GM12873 (cell line): Measurements from ENCODE around the gene DCTN1.

ENCODE experiments used
- TF ChIP-seq, protein P1 (sequence below): IDR thresholded peaks from 2 replicates; pipeline ENCODE4 v1.5.1; 2012; ENCODE audit warnings: low read depth, mild to moderate bottlenecking, moderate library complexity, low read length, control low read depth; ENCODE audit not compliant: insufficient read depth; ENCODE audit errors: missing control alignments

Gene DCTN1

DNA sequence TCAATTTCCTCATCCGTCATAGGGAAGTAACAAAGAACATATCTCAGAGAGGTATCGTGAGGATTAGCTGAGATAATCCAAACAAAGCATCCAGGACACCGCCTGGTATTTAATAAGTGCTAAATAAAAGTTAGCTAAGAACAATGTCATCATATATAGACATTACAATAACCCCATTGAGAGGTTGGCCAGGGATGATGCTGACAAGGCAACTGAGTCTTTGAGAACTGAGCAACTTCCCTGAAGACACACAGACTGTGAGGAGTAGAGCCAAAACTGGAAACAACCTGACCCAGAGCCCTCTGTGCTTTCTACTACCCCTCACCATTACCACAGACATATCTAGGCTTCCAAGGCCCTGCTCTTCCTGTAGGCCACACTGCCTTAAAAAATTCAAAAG lies 1.6 kb upstream of the DCTN1 start:
- TF ChIP-seq, protein P1, sequence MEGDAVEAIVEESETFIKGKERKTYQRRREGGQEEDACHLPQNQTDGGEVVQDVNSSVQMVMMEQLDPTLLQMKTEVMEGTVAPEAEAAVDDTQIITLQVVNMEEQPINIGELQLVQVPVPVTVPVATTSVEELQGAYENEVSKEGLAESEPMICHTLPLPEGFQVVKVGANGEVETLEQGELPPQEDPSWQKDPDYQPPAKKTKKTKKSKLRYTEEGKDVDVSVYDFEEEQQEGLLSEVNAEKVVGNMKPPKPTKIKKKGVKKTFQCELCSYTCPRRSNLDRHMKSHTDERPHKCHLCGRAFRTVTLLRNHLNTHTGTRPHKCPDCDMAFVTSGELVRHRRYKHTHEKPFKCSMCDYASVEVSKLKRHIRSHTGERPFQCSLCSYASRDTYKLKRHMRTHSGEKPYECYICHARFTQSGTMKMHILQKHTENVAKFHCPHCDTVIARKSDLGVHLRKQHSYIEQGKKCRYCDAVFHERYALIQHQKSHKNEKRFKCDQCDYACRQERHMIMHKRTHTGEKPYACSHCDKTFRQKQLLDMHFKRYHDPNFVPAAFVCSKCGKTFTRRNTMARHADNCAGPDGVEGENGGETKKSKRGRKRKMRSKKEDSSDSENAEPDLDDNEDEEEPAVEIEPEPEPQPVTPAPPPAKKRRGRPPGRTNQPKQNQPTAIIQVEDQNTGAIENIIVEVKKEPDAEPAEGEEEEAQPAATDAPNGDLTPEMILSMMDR = no peak

DNA sequence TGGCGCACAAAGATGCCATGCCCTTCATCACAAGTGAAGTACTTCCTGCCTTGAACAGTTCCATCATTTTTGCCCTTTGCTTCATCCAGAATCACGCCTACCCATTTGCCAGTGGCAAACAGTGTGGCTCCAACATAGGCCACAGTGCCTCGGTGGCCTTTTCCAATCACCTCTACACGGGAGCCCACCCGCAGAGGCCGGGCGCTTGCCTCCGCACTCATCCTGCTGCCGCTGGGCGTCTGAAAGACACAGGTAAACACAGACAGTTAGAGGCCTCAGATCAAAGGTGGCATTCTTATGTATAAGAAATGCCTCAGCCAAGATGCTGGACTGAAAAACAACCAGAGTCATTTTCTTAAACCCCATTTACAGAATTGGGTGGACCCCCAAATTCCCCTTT lies 2.1 kb downstream of the DCTN1 start:
- TF ChIP-seq, protein P1 = no peak

DNA sequence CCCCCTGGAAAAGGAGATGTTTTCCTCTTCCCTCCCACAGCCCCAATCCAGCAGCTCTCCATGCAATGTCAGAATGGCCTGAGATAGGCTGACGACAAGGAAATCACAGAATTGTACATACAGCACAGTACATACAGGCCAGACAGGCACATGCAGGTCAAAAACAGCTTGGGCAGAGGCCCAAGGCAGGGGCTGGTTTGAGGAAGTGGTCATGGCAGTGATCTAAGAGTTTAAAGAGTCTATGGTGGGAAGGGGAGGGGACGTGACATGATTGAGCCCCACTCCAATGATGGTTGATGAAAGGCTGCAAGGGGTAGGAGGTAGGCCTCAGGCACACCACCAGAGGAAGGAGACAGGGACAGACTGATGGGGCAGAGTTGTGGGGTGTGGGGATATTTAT lies 4.3 kb downstream of the DCTN1 start:
- TF ChIP-seq, protein P1 = no peak

DNA sequence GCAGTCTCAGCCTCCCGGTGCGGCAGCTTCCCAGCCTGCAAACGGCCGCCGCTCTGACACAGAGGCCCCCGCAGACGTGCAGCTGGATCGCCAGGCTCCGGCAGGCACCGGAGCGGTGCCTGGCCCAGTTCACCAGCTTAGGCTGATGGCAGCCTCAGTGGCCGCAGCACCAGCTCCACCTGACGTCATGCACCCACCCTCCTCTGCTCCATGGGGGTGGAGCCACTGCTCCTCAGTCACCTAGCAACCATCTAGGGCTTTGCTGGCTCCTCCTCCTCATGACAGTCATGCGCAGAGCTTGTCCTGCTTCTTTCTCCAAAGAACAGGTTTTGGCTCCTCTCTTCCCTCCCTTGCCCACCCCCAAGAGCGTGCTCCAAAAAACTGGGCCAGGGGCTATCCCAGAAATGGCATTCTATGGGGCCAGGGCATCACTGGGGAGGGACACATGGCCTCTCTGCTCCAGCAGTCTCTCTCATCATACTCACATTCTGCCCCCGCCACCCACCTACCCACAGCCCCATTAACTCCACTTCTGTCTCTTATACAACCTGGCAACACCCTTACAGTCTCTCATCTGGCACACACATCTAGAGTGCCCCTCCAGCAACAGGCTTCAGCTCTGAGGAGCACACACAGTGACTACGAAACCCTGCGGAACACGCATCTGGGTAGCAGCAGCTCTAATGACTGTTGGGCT lies 5.5 kb downstream of the DCTN1 start:
- TF ChIP-seq, protein P1 = no peak

DNA sequence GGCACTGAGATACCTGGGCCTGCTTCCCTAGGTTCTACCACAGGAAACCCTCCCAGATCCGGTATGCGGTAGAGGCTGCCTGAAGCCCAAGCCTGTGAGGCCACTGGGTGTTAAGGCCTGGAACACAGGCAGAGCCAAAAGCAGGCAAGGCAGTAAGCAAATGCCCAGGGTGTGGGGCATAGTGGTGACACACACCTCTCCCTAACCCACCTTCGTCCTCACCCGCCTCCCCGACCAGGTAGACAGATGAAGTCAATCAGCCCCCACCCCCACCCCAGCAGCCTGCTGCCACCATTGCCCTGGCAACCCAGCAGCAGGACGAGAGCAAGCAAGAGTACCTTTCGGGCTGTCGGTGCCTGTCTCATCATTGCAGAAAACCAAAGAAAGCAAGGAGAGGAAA lies 6.1 kb downstream of the DCTN1 start:
- TF ChIP-seq, protein P1 = no peak

DNA sequence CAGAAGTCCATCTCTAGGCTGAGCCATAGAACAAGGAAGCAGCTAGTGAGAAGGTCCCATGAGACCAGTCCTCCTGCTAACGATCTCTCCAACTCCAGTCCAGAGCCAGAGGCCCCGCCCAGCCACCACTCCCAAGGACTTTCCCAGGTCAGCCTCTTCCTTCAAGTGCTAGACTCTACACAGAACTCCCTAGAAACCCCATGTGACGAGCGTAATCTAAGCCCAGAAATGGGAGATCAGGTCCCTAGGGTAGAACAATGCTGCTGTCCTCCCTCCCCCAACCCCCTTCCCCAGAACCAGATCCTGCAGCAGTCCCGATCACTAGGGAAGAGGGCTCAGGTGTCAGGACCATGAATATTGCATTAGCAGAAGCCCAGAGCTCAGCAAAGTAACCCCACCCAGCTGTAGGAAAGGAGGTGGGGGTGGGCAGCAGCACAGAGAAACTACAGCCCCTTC lies 6.9 kb downstream of the DCTN1 start:
- TF ChIP-seq, protein P1 = no peak

DNA sequence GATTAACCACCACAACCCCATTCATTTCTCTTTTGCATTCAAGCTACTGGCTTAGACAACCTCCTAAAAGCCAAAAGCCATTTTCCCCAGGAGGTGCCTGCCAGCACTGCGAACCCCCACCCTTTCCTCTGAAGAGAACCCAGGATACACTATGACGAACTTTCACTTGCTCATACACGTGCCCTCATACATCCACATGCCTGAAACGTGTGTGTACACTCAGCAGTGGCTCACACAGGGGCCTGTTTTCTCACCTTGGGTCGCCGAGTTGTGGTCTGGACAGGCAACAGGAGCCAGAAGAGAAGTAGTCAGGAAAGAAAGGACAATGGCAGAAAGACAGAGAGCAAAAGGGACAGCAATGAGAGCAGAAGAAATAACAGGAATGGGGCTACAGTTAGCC lies 7.4 kb downstream of the DCTN1 start:
- TF ChIP-seq, protein P1 = no peak
